Neural progenitor cell (in vitro differentiated cells): ENCODE results near the gene DNER. TPM values are rescaled to one million over a fixed set of nuclear protein-coding genes. Genes with fewer than 3 reads are reported as not detected.
A peak's percentile ranks its signal among the peaks of the same experiment; 100 is the strongest.

ENCODE experiments used
- DNase-seq: peaks from one replicate; pipeline ENCODE4 v3.0.0-alpha.2; 2016; ENCODE audit warnings: low spot score
- H2AFZ ChIP-seq: fragments of 200-600 bp; sonication (generic); replicated peaks from 2 replicates; pipeline ENCODE4 v1.6.1; 2016; ENCODE audit warnings: antibody characterized with exemption
- H3F3A ChIP-seq: fragments of 200-600 bp; sonication (generic); 2 replicates; pipeline ENCODE4 v1.6.1; 2016; ENCODE audit warnings: antibody characterized with exemption, low read depth
- H3K27ac ChIP-seq: fragments of 200-600 bp; sonication (generic); 2 replicates; pipeline ENCODE4 v1.5.1; 2016; ENCODE audit warnings: mild to moderate bottlenecking
- H3K27me3 ChIP-seq: fragments of 200-600 bp; sonication (generic); 2 replicates; pipeline ENCODE4 v1.6.1; 2016; ENCODE audit warnings: mild to moderate bottlenecking, moderate library complexity
- H3K36me3 ChIP-seq: fragments of 200-600 bp; sonication (generic); 2 replicates; pipeline ENCODE4 v1.5.1; 2016
- H3K4me1 ChIP-seq: fragments of 200-600 bp; sonication (generic); 2 replicates; pipeline ENCODE4 v1.6.1; 2016; ENCODE audit warnings: mixed run types
- H3K4me2 ChIP-seq: fragments of 200-600 bp; sonication (generic); 2 replicates; pipeline ENCODE4 v1.6.1; 2016
- H3K4me3 ChIP-seq: fragments of 200-600 bp; sonication (generic); 2 replicates; pipeline ENCODE4 v1.5.1; 2016
- H3K79me2 ChIP-seq: fragments of 200-600 bp; sonication (generic); 2 replicates; pipeline ENCODE4 v1.6.1; 2016; ENCODE audit warnings: low read depth
- H3K9ac ChIP-seq: fragments of 200-600 bp; sonication (generic); 2 replicates; pipeline ENCODE4 v1.6.1; 2016
- H3K9me3 ChIP-seq: fragments of 200-600 bp; sonication (generic); 2 replicates; pipeline ENCODE4 v1.5.1; 2016; ENCODE audit warnings: low read depth
- H4K20me1 ChIP-seq: fragments of 200-600 bp; sonication (generic); 2 replicates; pipeline ENCODE4 v1.6.1; 2016; ENCODE audit warnings: low read depth
- H3K27ac Mint-ChIP-seq: 3 replicates; pipeline ENCODE4 v1.8.0; 2021; ENCODE audit warnings: mixed read lengths
- H3K27me3 Mint-ChIP-seq: 2 replicates; pipeline ENCODE4 v1.8.0; 2022; ENCODE audit warnings: low read depth, mild to moderate bottlenecking, inconsistent platforms, moderate library complexity, mixed read lengths; ENCODE audit not compliant: insufficient read depth
- H3K36me3 Mint-ChIP-seq: 3 replicates; pipeline ENCODE4 v1.8.0; 2021; ENCODE audit warnings: mixed read lengths
- H3K4me1 Mint-ChIP-seq: 3 replicates; pipeline ENCODE4 v1.8.0; 2021; ENCODE audit warnings: mixed read lengths
- H3K4me3 Mint-ChIP-seq: 3 replicates; pipeline ENCODE4 v1.8.0; 2021; ENCODE audit warnings: mild to moderate bottlenecking, moderate library complexity, mixed read lengths
- H3K9me3 Mint-ChIP-seq: 3 replicates; pipeline ENCODE4 v1.8.0; 2020; ENCODE audit warnings: mixed read lengths
- CTCF ChIP-seq: fragments of 200-600 bp; sonication (generic); IDR thresholded peaks from 2 replicates; pipeline ENCODE4 v1.5.1; 2017; ENCODE audit warnings: antibody characterized with exemption, mild to moderate bottlenecking
- EZH2 ChIP-seq: fragments of 200-600 bp; sonication (generic); IDR thresholded peaks from 2 replicates; pipeline ENCODE4 v1.6.1; 2017; ENCODE audit warnings: antibody characterized with exemption, mild to moderate bottlenecking, moderate library complexity
- EZH2phosphoT487 ChIP-seq: fragments of 200-600 bp; sonication (generic); IDR thresholded peaks from 2 replicates; pipeline ENCODE4 v1.6.1; 2017; ENCODE audit warnings: antibody characterized with exemption
- total RNA-seq: library from RNA; depleted of rRNA; stranded (reverse); fragments of >200 nt; gene quantifications from 2 replicates; pipeline ENCODE4 v1.2.3, GENCODE V29; 2015; ENCODE audit warnings: low replicate concordance

The DNER gene
- total RNA-seq, 1 donor from 2014 or later: 0.97 TPM

GRCh38 chr2:229431327-229431954 lies 282.9 kb downstream of the DNER start:
- TF ChIP-seq EZH2phosphoT487 (no peak), CTCF (peak; percentile 62)
- peaks cover 3% of the 10 kb centered on the region for H3K4me1 Mint-ChIP-seq
- Histone ChIP-seq H3K27me3 (no peaks in the 10 kb centered on the region), H3K4me1 (no peaks in the 10 kb centered on the region), H3K4me3 (no peak overlapping the region), H4K20me1 (no peaks in the 10 kb centered on the region), H3K9ac (no peak overlapping the region), H2AFZ (no peak overlapping the region), H3F3A (no peaks in the 10 kb centered on the region), H3K79me2 (no peaks in the 10 kb centered on the region), H3K36me3 (no peaks in the 10 kb centered on the region), H3K4me2 (no peak overlapping the region), H3K9me3 (no peaks in the 10 kb centered on the region), H3K27ac (no peak overlapping the region)
- no peak overlapping the region for H3K4me3 Mint-ChIP-seq
- peak; percentile 44 for DNase-seq
- H3K36me3 Mint-ChIP-seq: no peaks in the 10 kb centered on the region
- H3K27ac Mint-ChIP-seq: no peak overlapping the region
- H3K27me3 Mint-ChIP-seq: peaks cover 2% of the 10 kb centered on the region
- no peaks in the 10 kb centered on the region for H3K9me3 Mint-ChIP-seq

- Mint-ChIP-seq H3K27ac (no peak overlapping the region), H3K36me3 (no peaks in the 10 kb centered on the region), H3K9me3 (no peaks in the 10 kb centered on the region), H3K4me3 (no peak overlapping the region), H3K27me3 (peaks cover 3% of the 10 kb centered on the region), H3K4me1 (peaks cover 4% of the 10 kb centered on the region)
- no peaks in the 10 kb centered on the region for H3F3A ChIP-seq
- no peaks in the 10 kb centered on the region for H4K20me1 ChIP-seq
- H3K9me3 ChIP-seq: no peaks in the 10 kb centered on the region
- H3K9ac ChIP-seq: no peak overlapping the region
- no peaks in the 10 kb centered on the region for H3K36me3 ChIP-seq
- no peaks in the 10 kb centered on the region for H3K79me2 ChIP-seq
- no peaks in the 10 kb centered on the region for H3K27me3 ChIP-seq
- H3K4me2 ChIP-seq: no peak overlapping the region
- H2AFZ ChIP-seq: no peak overlapping the region
- no peak overlapping the region for H3K27ac ChIP-seq
- TF ChIP-seq EZH2phosphoT487: no peak
- TF ChIP-seq EZH2: no peak
- no peak for TF ChIP-seq CTCF
- no peak overlapping the region for H3K4me3 ChIP-seq
- no peaks in the 10 kb centered on the region for H3K4me1 ChIP-seq
- no peak for DNase-seq
These were observed 284.8 kb downstream of the DNER start for GRCh38 chr2:229429589-229429988.

- Mint-ChIP-seq H3K4me3 (no peak overlapping the region), H3K36me3 (peaks cover 2% of the 10 kb centered on the region), H3K27me3 (peaks cover 3% of the 10 kb centered on the region), H3K27ac (peak overlapping the region; percentile 20), H3K4me1 (peaks cover 10% of the 10 kb centered on the region), H3K9me3 (no peaks in the 10 kb centered on the region)
- H3K27ac ChIP-seq: no peak overlapping the region
- H3K36me3 ChIP-seq: no peaks in the 10 kb centered on the region
- no peak overlapping the region for H3K4me3 ChIP-seq
- no peak overlapping the region for H3K9ac ChIP-seq
- TF ChIP-seq CTCF (no peak), EZH2phosphoT487 (no peak), EZH2 (no peak)
- H3K9me3 ChIP-seq: no peaks in the 10 kb centered on the region
- H3K79me2 ChIP-seq: no peaks in the 10 kb centered on the region
- H3K27me3 ChIP-seq: no peaks in the 10 kb centered on the region
- no peak overlapping the region for H2AFZ ChIP-seq
- no peaks in the 10 kb centered on the region for H4K20me1 ChIP-seq
- no peaks in the 10 kb centered on the region for H3K4me1 ChIP-seq
- DNase-seq: no peak
- no peak overlapping the region for H3K4me2 ChIP-seq
- no peaks in the 10 kb centered on the region for H3F3A ChIP-seq
These were observed 287.9 kb downstream of the DNER start for GRCh38 chr2:229426464-229426863.
